ENCODE data around the gene C6orf89.
"Not testable (repeated sequence)": the region's sequence is repeated elsewhere in the genome, so short reads cannot be mapped to it uniquely, and the experiment has no call there.

Gene C6orf89

DNA sequence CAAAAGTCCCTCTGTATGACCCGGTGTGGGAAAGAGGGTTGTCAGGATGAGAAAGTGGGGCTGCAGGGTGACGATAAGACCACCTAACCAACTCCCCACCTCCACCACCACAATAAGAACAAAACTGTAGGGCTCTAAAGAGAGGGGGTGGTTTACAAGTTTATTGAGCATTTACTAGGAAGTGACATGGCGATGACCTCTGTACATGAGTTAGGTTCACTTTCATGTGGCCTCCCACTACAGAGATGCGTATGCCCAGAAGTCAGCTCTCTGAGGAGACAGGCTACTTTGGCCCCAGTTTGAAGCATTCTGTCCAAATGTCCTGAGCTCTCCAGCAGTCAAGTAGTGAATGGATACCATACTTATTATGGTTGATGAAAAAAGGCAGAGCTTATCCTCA, 40.1 kb downstream of the C6orf89 start:
- no peak for DNase-seq

DNA sequence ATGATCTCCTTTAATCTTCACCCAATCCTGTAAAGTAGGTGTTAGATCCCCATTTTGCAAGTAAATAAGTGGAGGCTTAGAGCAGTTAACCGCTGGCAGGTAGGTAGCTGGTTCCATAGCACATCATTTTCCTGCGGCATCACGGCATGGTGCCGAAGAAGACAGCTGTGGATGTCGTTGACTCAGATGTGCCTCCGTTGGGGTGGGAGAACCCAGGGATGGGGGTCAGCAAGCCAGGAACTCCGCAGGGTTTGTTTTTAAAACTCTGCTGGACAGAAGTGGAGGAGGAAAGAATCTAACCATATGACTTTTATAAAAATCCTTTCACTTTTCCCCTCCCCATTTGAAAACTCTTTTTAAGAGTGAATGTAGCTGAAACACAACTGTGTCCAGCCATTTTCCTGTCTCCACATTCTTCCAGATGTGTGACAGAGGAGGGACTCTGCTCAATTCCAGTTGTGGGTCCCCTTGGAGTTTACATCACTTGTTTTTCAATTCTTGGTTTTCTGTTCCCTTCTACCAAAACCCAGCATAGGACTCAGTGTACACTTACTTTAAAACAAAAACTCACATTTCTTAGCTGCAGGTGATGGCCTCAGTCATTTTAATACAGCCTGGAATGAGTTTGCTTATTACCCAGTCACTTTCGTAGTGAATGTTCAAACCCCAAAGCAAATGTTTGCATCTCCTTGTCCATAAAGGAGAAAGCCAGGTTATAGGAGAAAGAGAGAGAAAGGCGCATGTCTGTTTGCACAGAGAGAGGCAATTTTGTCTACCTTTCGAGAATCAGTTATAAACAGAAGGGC, 41.2 kb downstream of the C6orf89 start:
- no peak for DNase-seq

GRCh38 chr6:36927691-36928546, 42.2 kb downstream of the C6orf89 start:
- DNase-seq: no peak

- no peak for DNase-seq
Measured at GRCh38 chr6:36928547-36928918, 42.8 kb downstream of the C6orf89 start.

- no peak for DNase-seq
Measured at GRCh38 chr6:36929152-36929551, 43.4 kb downstream of the C6orf89 start.

DNA sequence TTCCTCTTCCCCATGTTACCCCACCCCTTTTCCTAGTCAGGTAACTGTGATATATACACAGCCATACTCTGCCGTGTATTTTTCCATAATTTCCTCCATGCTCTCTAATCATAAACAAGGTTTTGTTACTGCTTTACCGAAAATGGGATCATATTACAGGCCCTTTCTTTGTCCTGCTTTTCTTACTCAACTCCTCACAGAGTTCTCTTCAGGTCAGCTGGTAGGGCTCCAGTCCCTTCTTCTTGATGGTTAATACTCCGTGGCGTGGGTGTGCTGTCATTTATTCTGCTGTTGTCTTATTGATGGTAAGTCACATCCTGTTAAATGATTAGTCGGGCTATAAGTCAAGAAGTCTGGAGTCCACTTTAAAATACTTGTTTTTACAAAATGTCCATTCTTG, 43.9 kb downstream of the C6orf89 start:
- no peak for DNase-seq

DNA sequence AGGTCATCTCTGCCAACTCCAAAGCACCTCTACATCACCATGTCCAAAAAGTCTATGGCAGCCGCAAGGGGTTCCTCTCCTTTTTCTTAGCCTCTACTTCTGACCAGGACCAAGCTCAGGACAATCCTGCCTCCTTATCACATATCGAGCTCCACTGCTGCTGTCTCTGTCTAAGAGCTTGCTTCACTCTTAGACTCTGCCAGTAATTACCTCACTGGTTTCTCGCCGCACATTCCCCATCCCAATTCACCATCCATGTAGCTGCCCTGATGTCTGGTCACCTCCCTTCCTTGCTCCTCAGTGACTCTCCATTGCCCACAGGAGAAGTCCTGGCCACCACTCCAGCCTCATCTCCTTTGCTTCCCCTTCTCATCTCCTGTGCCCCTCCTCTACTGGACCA, 44.7 kb downstream of the C6orf89 start:
- DNase-seq: no peak

- DNase-seq: no peak
Measured at GRCh38 chr6:36933102-36933501, 47.4 kb downstream of the C6orf89 start.

GRCh38 chr6:36933519-36933918, 47.8 kb downstream of the C6orf89 start:
- DNase-seq: no peak

DNA sequence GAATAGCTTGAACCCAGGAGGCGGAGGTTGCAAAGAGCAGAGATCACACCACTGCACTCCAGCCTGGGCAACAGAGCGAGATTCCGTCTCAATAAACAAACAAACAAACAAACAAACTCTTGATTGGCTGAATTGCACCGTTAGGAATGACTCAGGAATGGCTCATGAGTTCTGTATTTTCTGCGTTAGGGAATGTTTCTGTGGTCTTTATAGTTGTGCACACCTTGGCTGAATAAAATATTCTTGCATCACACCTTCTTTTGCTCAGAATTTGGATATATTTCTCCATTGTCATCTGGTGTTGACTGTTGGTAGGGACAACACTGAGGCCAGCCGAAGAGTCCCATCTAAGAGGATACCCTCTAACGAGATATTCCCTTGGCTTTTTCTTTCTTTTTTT, 49.1 kb downstream of the C6orf89 start:
- DNase-seq: no peak

DNA sequence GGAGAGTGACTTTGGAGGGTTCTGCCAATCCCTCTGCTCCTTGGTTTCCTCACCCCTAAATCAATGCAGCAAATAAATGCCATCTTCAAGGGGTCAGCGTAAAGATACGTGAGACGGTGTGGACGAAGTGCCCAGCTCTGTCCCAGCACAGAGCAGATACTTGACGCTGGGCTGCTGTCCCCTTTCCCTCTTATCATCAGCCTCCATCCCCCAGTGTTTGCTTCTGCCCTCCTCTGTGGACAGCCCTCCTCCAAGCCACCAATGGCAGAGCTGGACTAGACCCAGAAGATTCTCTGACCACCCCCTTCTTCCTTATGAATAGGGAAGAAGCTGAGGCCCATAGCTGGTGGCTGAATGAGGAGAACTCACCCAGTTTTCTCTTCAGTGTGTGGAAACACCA, 51.1 kb downstream of the C6orf89 start:
- DNase-seq: no peak

- no peak for DNase-seq
Measured at GRCh38 chr6:36937896-36938295, 52.1 kb downstream of the C6orf89 start.

DNA sequence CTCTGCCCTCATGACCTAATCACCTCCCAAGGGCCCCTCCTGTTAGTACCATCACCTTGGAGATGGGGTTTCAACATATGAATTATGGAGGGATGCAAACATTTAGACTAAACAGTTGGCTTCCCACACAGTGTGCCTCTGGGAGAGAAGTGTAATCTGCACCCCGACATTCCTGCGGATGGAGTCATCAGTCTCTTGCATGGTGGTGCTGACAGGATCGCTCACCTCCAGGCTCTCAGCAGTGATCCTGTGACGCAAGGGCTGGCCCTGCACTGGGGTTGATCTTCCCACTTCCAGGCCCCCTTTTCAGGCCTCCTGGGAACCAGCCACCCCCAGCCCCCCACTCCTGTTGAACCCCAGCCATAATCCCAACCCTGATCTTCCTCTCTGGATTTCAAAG, 52.8 kb downstream of the C6orf89 start:
- no peak for DNase-seq

DNA sequence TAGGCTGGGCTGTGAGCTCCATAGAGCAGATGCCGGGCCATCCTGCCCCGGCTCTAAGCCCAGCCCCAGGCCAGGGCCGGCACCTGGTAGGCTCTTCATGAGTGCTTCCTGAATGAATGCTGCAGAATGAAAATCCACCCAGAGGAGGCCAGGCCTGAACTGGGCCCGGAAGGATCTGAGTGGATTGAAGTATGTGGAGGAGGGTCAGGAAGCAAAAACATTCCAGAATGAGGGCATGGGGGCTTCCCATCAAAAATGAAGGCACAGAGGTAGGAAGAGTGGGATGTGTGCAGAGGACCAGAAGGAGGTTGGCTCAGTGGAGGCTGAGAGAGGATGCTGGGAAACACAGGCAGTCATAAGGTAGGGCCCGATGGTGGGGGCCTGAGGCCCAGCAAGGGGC, 53.3 kb downstream of the C6orf89 start:
- not testable (repeated sequence) for DNase-seq

GRCh38 chr6:36940027-36940426, 54.3 kb downstream of the C6orf89 start:
- no peak for DNase-seq

GRCh38 chr6:36941561-36941960, 55.8 kb downstream of the C6orf89 start:
- DNase-seq: not testable (repeated sequence)

GRCh38 chr6:36942329-36942728, 56.6 kb downstream of the C6orf89 start:
- DNase-seq: not testable (repeated sequence)

GRCh38 chr6:36944650-36945049, 58.9 kb downstream of the C6orf89 start:
- DNase-seq: no peak

- DNase-seq: no peak
Measured at GRCh38 chr6:36945301-36945700, 59.5 kb downstream of the C6orf89 start.

- no peak for DNase-seq
Measured at GRCh38 chr6:36946526-36946925, 60.8 kb downstream of the C6orf89 start.

DNA sequence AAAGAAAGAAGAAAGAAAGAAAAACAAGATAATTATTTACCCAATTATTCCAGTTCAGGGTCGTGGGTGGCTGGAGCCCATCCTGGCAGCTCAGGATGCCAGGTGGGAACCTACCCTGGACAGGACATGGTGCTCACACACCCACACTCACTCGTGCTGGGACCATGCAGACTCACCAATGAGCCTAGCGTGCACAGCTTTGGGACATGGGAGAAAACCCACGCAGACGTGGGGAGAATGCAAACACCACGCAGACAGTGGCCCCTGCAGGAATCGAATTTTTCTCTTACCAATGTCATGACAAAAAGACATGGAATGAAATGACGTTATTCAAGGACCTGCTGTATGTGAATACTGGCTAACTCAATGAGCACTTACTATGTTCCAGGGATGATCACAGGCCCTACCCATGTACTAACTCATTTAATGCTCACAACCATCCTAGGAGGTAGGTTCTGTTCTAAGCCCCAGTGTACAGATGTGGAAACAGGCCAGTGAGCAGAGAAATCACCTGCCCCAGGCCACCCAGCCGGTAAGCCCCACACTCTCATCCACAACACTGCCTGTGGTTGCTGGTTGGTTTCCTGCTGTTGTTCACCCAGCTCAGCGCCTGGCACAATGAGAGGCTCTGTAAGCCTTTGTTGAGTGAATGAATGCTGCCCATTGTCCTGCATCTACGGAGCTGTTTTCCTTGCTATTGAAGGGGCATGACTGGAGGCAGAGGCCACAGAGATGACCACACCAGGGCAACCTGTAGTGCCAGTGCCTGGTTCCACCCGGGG, 62.0 kb downstream of the C6orf89 start:
- DNase-seq: no peak

GRCh38 chr6:36949076-36949475, 63.3 kb downstream of the C6orf89 start:
- DNase-seq: not testable (repeated sequence)

- no peak for DNase-seq
Measured at GRCh38 chr6:36949636-36950035, 63.9 kb downstream of the C6orf89 start.

DNA sequence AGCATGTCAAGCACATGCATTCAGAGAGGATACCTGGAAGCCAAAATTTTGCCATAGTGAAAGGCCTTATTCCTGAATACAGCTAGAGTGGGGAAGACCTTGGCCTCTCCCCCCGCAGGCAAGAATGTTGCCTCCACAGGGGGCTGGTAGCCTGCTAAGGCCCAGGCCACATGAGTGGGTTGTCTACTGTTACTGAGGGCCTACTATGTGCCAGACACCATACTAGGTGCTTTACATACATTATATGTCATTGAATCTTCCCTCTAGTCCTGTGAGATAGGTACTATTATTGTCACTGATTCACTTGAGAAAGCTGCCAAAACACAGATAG, 68.1 kb downstream of the C6orf89 start:
- DNase-seq: no peak
